SK-N-SH treated with all-trans-retinoic acid at 6 μM for 48 hours (cell line): ENCODE measurements around the gene C17orf114.

Experiments used
- ATAC-seq: fragments of 200-7000 bp; cut with Tn5 transposase; 3 replicates; pipeline ENCODE4 v1.9.1; 2020; ENCODE audit warnings: mild to moderate bottlenecking, moderate library complexity
- ARNTL ChIP-seq: fragments of 450-650 bp; formaldehyde crosslinking; IDR thresholded peaks from 2 replicates; pipeline ENCODE4 v1.5.0; 2020; ENCODE audit warnings: low read depth, mild to moderate bottlenecking, moderate library complexity, borderline replicate concordance
- CREB5 ChIP-seq: fragments of 250-450 bp; sonication (Bioruptor Pico); IDR thresholded peaks from 2 replicates; pipeline ENCODE4 v1.5.1; 2020; ENCODE audit warnings: low read depth, mild to moderate bottlenecking, moderate library complexity
- CSRNP3 ChIP-seq: fragments of 250-450 bp; sonication (Bioruptor Pico); IDR thresholded peaks from 2 replicates; pipeline ENCODE4 v1.5.1; 2021; ENCODE audit warnings: mild to moderate bottlenecking, moderate library complexity
- GLIS3 ChIP-seq: fragments of 250-450 bp; sonication (Bioruptor Pico); IDR thresholded peaks from 2 replicates; pipeline ENCODE4 v1.5.0; 2020; ENCODE audit warnings: mild to moderate bottlenecking, moderate library complexity
- OSR1 ChIP-seq: fragments of 250-450 bp; sonication (Bioruptor Pico); IDR thresholded peaks from 2 replicates; pipeline ENCODE4 v1.8.0; 2022; ENCODE audit warnings: moderate library complexity, mild to moderate bottlenecking, inconsistent platforms
- POU6F1 ChIP-seq: fragments of 250-450 bp; sonication (Bioruptor Pico); IDR thresholded peaks from 2 replicates; pipeline ENCODE4 v1.8.0; 2021; ENCODE audit warnings: low read depth, mild to moderate bottlenecking, moderate library complexity, borderline replicate concordance
- PPARA ChIP-seq: fragments of 250-450 bp; sonication (Bioruptor Pico); IDR thresholded peaks from 2 replicates; pipeline ENCODE4 v1.5.0; 2020; ENCODE audit warnings: mild to moderate bottlenecking, borderline replicate concordance
- RARB ChIP-seq: fragments of 250-450 bp; sonication (Bioruptor Pico); IDR thresholded peaks from 2 replicates; pipeline ENCODE4 v1.8.0; 2021; ENCODE audit warnings: mild to moderate bottlenecking, moderate library complexity
- SNAI2 ChIP-seq: fragments of 250-450 bp; sonication (Bioruptor Pico); IDR thresholded peaks from 2 replicates; pipeline ENCODE4 v1.5.0; 2020; ENCODE audit warnings: mild to moderate bottlenecking, moderate library complexity
- TCF4 ChIP-seq: fragments of 250-450 bp; sonication (Bioruptor Pico); IDR thresholded peaks from 2 replicates; pipeline ENCODE4 v1.8.0; 2021; ENCODE audit warnings: mild to moderate bottlenecking, moderate library complexity, borderline replicate concordance
- TOX ChIP-seq: fragments of 250-450 bp; sonication (Bioruptor Pico); IDR thresholded peaks from 2 replicates; pipeline ENCODE4 v1.8.0; 2021; ENCODE audit warnings: mild to moderate bottlenecking, moderate library complexity, borderline replicate concordance
- TSHZ2 ChIP-seq: fragments of 250-450 bp; sonication (Bioruptor Pico); IDR thresholded peaks from 2 replicates; pipeline ENCODE4 v1.5.0; 2020; ENCODE audit warnings: mild to moderate bottlenecking, moderate library complexity
- ZC3H10 ChIP-seq: fragments of 250-450 bp; sonication (Bioruptor Pico); IDR thresholded peaks from 2 replicates; pipeline ENCODE4 v1.5.1; 2021; ENCODE audit warnings: mild to moderate bottlenecking, moderate library complexity
- ZFP3 ChIP-seq: fragments of 250-450 bp; sonication (Bioruptor Pico); IDR thresholded peaks from 2 replicates; pipeline ENCODE4 v1.5.0; 2020; ENCODE audit warnings: mild to moderate bottlenecking, moderate library complexity
- ZFP30 ChIP-seq: fragments of 450-650 bp; formaldehyde crosslinking; IDR thresholded peaks from 2 replicates; pipeline ENCODE4 v1.5.0; 2022; ENCODE audit warnings: mild to moderate bottlenecking, moderate library complexity
- ZNF565 ChIP-seq: fragments of 450-650 bp; formaldehyde crosslinking; conservative IDR thresholded peaks from 2 replicates; pipeline ENCODE4 v1.5.0; 2020; ENCODE audit warnings: low read depth, mild to moderate bottlenecking, moderate library complexity
- ZNF70 ChIP-seq: fragments of 450-650 bp; formaldehyde crosslinking; IDR thresholded peaks from 2 replicates; pipeline ENCODE4 v1.5.0; 2020; ENCODE audit warnings: mild to moderate bottlenecking, moderate library complexity
- ZNF8 ChIP-seq: fragments of 450-650 bp; formaldehyde crosslinking; IDR thresholded peaks from 2 replicates; pipeline ENCODE4 v1.5.0; 2020; ENCODE audit warnings: mild to moderate bottlenecking, moderate library complexity

Gene C17orf114

GRCh38 chr17:4788159-4788806, 13.8 kb downstream of the C17orf114 start:
- no peak for TF ChIP-seq ARNTL (CRISPR knock-in tag)
- TF ChIP-seq, all 23 proteins: peak for 0
- no peak for ATAC-seq

- no peak for TF ChIP-seq POU6F1 (CRISPR knock-in tag)
- TF ChIP-seq ARNTL (CRISPR knock-in tag) = no peak
- TF ChIP-seq TSHZ2 (CRISPR knock-in tag) = no peak
- no peak for TF ChIP-seq PPARA (CRISPR knock-in tag)
- TF ChIP-seq GLIS3 (CRISPR knock-in tag) = no peak
- no peak for TF ChIP-seq ZFP30 (CRISPR knock-in tag)
- TF ChIP-seq CSRNP3 (CRISPR knock-in tag) = no peak
- TF ChIP-seq TOX = no peak
- TF ChIP-seq ZNF8 (CRISPR knock-in tag) = no peak
- no peak for TF ChIP-seq ZNF70 (CRISPR knock-in tag)
- TF ChIP-seq SNAI2 = no peak
- TF ChIP-seq OSR1 (CRISPR knock-in tag) = no peak
- no peak for TF ChIP-seq ZNF565
- no peak for ATAC-seq
Observed at GRCh38 chr17:4786516-4786915, 15.6 kb downstream of the C17orf114 start.

GRCh38 chr17:4786106-4786511, 16.0 kb downstream of the C17orf114 start, which contains the start of gene VMO1:
TSS of gene VMO1 (minus strand) at chr17:4786364. CDS start at chr17:4786352, 12 bp downstream.
- TF ChIP-seq ZC3H10 = no peak
- no peak for TF ChIP-seq RARB (CRISPR knock-in tag)
- TF ChIP-seq ZNF70 (CRISPR knock-in tag) = no peak
- no peak for TF ChIP-seq CREB5 (CRISPR knock-in tag)
- no peak for TF ChIP-seq ZFP3
- TF ChIP-seq SNAI2 = no peak
- no peak for TF ChIP-seq TSHZ2 (CRISPR knock-in tag)
- TF ChIP-seq TCF4 (CRISPR knock-in tag) = no peak
- TF ChIP-seq PPARA (CRISPR knock-in tag) = no peak
- no peak for ATAC-seq
